Fibroblast of pulmonary artery (primary cell): ENCODE data around the gene PHAX.

Experiments
- DNase-seq: peaks from one replicate; pipeline ENCODE4 v3.0.0-alpha.2; 2010; ENCODE audit warnings: low read depth
- H3K4me3 ChIP-seq: replicated peaks from 2 replicates; pipeline ENCODE4 v1.5.1; 2011; ENCODE audit warnings: low read depth, mild to moderate bottlenecking, control low read depth, low read length, moderate library complexity
- CTCF ChIP-seq: IDR thresholded peaks from 2 replicates; pipeline ENCODE4 v1.5.1; 2011; ENCODE audit warnings: mild to moderate bottlenecking, control low read depth, low read length, inconsistent platforms; ENCODE audit errors: missing control alignments

Gene PHAX

GRCh38 chr5:126676195-126676624 lies 75.5 kb downstream of the PHAX start:
- TF ChIP-seq CTCF = peak; percentile 87
- DNase-seq = peak; percentile 73
- H3K4me3 ChIP-seq = no peak overlapping the region
